ENCODE results near the gene SERPINE2.

DNA sequence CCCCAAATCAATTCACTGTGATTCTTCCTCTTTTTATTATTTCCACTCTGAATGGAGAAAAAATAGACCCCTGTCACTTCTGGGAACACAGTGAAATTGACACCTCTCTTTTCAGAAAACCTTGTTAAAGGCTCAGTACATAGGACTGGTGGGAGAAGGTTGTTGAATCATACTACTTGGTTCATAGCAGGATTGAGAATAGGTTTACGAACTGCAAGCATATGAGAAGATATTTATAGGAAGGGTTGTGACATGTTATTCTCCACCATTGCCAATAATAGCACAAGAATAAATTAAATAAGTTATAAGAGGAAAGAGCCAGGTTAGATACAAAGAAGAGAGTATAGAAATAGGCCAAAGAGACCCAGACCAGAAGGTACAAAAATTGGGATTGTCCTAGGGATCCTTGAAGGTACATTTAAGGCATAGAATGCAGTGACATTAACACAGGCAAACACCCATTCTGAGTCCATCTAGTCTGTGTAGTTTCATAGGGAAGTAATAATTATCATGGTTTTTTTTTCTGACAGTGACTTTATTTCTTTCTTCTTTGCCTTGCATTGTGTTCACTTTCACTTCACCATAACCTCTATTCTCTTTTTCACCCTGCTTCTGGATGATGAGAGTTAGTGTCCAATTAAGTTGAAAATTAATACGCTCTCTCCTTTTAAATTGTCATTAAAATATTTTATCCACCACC is 21.8 kb upstream of the SERPINE2 start:
- TF ChIP-seq, protein P1, sequence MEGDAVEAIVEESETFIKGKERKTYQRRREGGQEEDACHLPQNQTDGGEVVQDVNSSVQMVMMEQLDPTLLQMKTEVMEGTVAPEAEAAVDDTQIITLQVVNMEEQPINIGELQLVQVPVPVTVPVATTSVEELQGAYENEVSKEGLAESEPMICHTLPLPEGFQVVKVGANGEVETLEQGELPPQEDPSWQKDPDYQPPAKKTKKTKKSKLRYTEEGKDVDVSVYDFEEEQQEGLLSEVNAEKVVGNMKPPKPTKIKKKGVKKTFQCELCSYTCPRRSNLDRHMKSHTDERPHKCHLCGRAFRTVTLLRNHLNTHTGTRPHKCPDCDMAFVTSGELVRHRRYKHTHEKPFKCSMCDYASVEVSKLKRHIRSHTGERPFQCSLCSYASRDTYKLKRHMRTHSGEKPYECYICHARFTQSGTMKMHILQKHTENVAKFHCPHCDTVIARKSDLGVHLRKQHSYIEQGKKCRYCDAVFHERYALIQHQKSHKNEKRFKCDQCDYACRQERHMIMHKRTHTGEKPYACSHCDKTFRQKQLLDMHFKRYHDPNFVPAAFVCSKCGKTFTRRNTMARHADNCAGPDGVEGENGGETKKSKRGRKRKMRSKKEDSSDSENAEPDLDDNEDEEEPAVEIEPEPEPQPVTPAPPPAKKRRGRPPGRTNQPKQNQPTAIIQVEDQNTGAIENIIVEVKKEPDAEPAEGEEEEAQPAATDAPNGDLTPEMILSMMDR (IDR thresholded peaks at IDR 0.05): no peak
- TF ChIP-seq POLR2A (IDR thresholded peaks at IDR 0.05) (no peak), POLR2AphosphoS5 (IDR thresholded peaks at IDR 0.05) (no peak)

All from stomach (tissue), 4 donors.